Eye (tissue), 1 donor: ENCODE results near the gene LRRC34.

Source experiments
- DNase-seq: peaks from one replicate; pipeline ENCODE4 v3.0.0-alpha.2; 2015

LRRC34 gene

GRCh38 chr3:169813278-169813677 is 574 bp upstream of the LRRC34 start:
- DNase-seq = no peak

- peak; percentile 80 for DNase-seq
Observed at GRCh38 chr3:169811631-169812331, 923 bp downstream of the LRRC34 start.

GRCh38 chr3:169809230-169809795 is 3.4 kb downstream of the LRRC34 start:
- DNase-seq = no peak

GRCh38 chr3:169804681-169805080 is 8.0 kb downstream of the LRRC34 start:
- no peak for DNase-seq

GRCh38 chr3:169792359-169792758 is 20.3 kb downstream of the LRRC34 start:
- DNase-seq = no peak

- DNase-seq = no peak
Observed at GRCh38 chr3:169790687-169791429, 21.8 kb downstream of the LRRC34 start.

- no peak for DNase-seq
Observed at GRCh38 chr3:169790219-169790618, 22.5 kb downstream of the LRRC34 start.

- no peak for DNase-seq
Observed at GRCh38 chr3:169787791-169788190, 24.9 kb downstream of the LRRC34 start.

GRCh38 chr3:169787120-169787519 is 25.6 kb downstream of the LRRC34 start:
- DNase-seq = no peak

- DNase-seq = no peak
Observed at GRCh38 chr3:169781209-169781855, 31.4 kb downstream of the LRRC34 start.

- no peak for DNase-seq
Observed at GRCh38 chr3:169780742-169781141, 32.0 kb downstream of the LRRC34 start.

- no peak for DNase-seq
Observed at GRCh38 chr3:169777822-169778221, 34.9 kb downstream of the LRRC34 start.

- no peak for DNase-seq
Observed at GRCh38 chr3:169774186-169774585, 38.5 kb downstream of the LRRC34 start.

GRCh38 chr3:169772897-169773816 is 39.5 kb downstream of the LRRC34 start, which contains the start of gene MYNN:
Gene MYNN, plus strand, starts transcription at chr3:169773396. Its CDS starts 900 bp downstream, at chr3:169774296.
- peak; percentile 97 for DNase-seq

GRCh38 chr3:169772305-169772896 is 40.3 kb downstream of the LRRC34 start:
- peak; percentile 94 for DNase-seq

GRCh38 chr3:169771497-169772304 is 41.0 kb downstream of the LRRC34 start:
- DNase-seq = peak; percentile 98

GRCh38 chr3:169769287-169770181 is 43.2 kb downstream of the LRRC34 start, which contains the start of gene ACTRT3:
Gene ACTRT3, minus strand, starts transcription at chr3:169769561. Its CDS starts 41 bp downstream, at chr3:169769520.
- peak; percentile 89 for DNase-seq

GRCh38 chr3:169764882-169765612 is 47.7 kb downstream of the LRRC34 start, which contains the start of gene TERC:
Gene TERC, minus strand, starts transcription at chr3:169765060.
- DNase-seq = peak; percentile 96
